ENCODE measurements around the gene TMEM255B. TPM values are rescaled to one million over a fixed set of nuclear protein-coding genes. Genes with fewer than 3 reads are reported as not detected.

The TMEM255B gene
- total RNA-seq, 2 experiments from 2014 or later, result 1.1 to 1.2 TPM

GRCh38 chr13:113764793-113765563 lies 6.0 kb downstream of the TMEM255B start:
- Mint-ChIP-seq H3K36me3 (no peaks in the 10 kb centered on the region), H3K27me3 (peaks cover 35% of the 10 kb centered on the region), H3K4me1 (no peaks in the 10 kb centered on the region), H3K27ac (no peak overlapping the region), H3K4me3 (no peak overlapping the region), H3K9me3 (no peaks in the 10 kb centered on the region)
- no peak for DNase-seq

GRCh38 chr13:113765564-113765910 lies 6.5 kb downstream of the TMEM255B start:
- H3K9me3 Mint-ChIP-seq, result no peaks in the 10 kb centered on the region
- no peaks in the 10 kb centered on the region for H3K36me3 Mint-ChIP-seq
- H3K27me3 Mint-ChIP-seq, result peaks cover 29% of the 10 kb centered on the region
- no peak for DNase-seq
- H3K27ac Mint-ChIP-seq, result no peak overlapping the region
- H3K4me1 Mint-ChIP-seq, result no peaks in the 10 kb centered on the region
- H3K4me3 Mint-ChIP-seq, result no peak overlapping the region

DNA sequence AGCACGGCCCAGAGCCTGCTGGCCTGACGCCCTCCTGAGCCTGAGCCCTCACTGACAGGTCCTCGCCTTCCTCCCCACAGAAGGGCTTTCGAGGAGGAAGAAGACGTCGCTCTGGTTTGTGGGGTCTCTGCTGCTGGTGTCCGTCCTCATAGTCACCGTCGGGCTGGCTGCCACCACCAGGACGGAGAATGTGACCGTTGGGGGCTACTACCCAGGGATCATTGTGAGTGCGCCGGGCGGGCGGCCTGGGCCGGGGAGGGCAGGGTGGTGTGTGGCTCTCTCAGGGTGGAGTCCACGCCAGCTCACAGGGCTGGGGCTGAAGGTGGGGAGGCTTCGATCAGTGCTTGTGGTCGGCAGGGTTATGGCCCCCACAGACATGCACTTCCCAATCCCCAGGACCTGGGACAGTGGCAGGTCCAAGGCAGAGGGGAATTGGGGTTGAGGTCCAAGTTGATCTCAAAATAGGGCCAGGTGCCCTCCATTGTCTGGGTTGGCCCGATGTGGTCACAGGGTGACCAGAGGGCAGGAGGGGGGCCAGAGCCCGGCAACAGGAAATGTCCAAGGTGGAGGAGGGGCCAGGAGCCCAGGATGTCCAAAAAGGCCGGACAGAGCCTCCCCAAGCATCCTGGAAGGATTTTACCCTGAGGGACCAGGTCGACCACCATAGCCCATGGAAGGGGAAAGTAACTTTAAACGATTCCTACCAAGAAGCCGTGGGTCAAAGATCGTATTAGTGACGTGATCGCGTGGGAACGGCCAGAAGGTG lies 7.2 kb downstream of the TMEM255B start:
- Mint-ChIP-seq H3K9me3 (no peaks in the 10 kb centered on the region), H3K36me3 (no peaks in the 10 kb centered on the region), H3K27ac (no peak overlapping the region), H3K4me1 (no peaks in the 10 kb centered on the region), H3K4me3 (no peak overlapping the region), H3K27me3 (peaks cover 22% of the 10 kb centered on the region)
- DNase-seq, result no peak

GRCh38 chr13:113767366-113767765 lies 8.3 kb downstream of the TMEM255B start:
- Mint-ChIP-seq H3K4me1 (peaks cover 4% of the 10 kb centered on the region), H3K27ac (no peak overlapping the region), H3K27me3 (peaks cover 11% of the 10 kb centered on the region), H3K36me3 (no peaks in the 10 kb centered on the region), H3K4me3 (no peak overlapping the region), H3K9me3 (peaks cover 2% of the 10 kb centered on the region)
- no peak for DNase-seq

DNA sequence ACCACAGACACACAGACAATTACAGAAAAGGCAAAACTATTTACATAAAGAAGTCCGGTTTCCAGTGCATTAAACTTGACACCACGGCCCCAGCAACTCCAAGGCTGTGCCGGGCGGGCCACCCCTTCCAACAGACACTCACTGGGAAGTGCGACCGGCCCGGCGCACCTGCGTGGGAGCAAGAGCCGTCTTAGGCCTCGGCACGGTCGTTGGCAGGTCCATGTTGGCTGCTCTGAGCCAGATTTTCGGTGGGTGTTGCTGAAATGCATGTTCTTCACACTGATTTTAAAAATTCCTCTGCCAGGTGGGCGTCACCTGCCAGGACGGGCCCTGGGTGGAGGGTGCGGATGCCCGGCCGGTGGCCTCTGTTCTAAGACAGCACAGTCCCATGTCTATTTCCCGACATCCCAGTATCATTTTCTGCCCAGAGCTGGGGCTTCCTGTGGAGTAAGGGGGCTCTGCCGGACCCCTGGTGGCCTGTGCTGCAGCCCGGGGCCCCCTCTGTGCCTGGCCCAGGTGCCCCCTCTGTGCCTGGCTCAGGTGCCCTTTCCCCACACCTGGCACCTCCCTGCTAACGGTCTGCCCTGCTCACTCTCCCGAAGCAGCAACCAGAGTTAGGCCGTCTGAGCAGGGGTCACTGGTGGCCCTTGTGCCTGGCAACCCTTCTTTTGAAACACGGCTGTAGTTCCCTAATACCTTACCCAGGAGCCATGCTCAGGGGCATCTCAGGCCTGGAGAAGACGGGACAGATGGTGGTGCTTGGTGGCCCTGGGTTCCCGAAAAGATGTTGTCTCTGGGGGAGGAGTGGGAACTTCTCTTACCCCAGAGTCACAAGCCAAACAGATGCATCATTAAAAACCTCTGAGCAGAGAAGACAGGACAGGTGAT lies 9.2 kb downstream of the TMEM255B start:
- H3K9me3 Mint-ChIP-seq, result peaks cover 6% of the 10 kb centered on the region
- DNase-seq, result no peak
- H3K4me1 Mint-ChIP-seq, result peaks cover 4% of the 10 kb centered on the region
- no peaks in the 10 kb centered on the region for H3K36me3 Mint-ChIP-seq
- H3K4me3 Mint-ChIP-seq, result no peak overlapping the region
- peaks cover 5% of the 10 kb centered on the region for H3K27me3 Mint-ChIP-seq
- no peak overlapping the region for H3K27ac Mint-ChIP-seq

DNA sequence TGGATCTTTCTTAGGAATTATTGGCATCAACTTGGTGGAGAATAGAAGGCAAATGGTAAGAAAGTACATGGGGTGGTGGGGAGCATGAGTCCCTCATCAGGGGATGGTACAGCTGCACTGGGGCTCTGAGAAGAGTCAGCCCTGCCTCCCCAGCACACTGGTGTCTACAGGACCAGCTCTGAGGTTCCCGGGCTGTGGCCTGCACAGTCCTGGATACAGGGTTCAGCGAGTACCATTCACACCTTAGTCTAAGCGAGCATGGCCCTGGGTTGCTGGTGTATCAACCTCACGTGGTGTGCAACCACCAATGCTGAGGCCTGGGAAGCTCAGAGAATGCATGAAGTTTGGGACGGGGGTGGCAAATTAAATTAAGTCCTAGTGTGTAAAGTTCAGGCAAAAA lies 10.1 kb downstream of the TMEM255B start:
- no peak overlapping the region for H3K27ac Mint-ChIP-seq
- H3K36me3 Mint-ChIP-seq, result no peaks in the 10 kb centered on the region
- H3K9me3 Mint-ChIP-seq, result peaks cover 6% of the 10 kb centered on the region
- no peak for DNase-seq
- peaks cover 5% of the 10 kb centered on the region for H3K27me3 Mint-ChIP-seq
- H3K4me3 Mint-ChIP-seq, result no peak overlapping the region
- peaks cover 4% of the 10 kb centered on the region for H3K4me1 Mint-ChIP-seq

DNA sequence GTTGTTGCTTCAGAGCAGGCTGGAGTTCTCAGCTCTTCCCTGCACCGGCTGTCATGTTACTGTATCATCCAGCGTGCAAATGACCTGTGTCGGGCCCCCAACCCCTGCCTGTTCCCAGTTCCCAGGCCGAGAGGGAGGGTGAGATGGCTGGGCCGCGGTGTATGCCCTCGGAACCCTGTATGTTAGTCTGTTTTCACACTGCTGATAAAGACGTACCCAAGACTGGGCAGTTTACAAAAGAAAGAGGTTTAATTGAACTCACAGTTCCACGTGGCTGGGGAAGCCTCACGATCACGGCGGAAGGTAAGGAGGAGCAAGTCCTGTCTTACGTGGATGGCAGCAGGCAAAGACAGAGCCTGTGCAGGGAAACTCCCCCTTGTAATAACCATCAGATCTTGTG lies 10.9 kb downstream of the TMEM255B start:
- no peak overlapping the region for H3K4me3 Mint-ChIP-seq
- H3K4me1 Mint-ChIP-seq, result peaks cover 4% of the 10 kb centered on the region
- H3K27ac Mint-ChIP-seq, result no peak overlapping the region
- DNase-seq, result no peak
- peaks cover 6% of the 10 kb centered on the region for H3K9me3 Mint-ChIP-seq
- H3K27me3 Mint-ChIP-seq, result peaks cover 5% of the 10 kb centered on the region
- H3K36me3 Mint-ChIP-seq, result no peaks in the 10 kb centered on the region

- Mint-ChIP-seq H3K4me1 (peaks cover 4% of the 10 kb centered on the region), H3K27ac (no peak overlapping the region), H3K4me3 (no peak overlapping the region), H3K36me3 (no peaks in the 10 kb centered on the region), H3K27me3 (peaks cover 5% of the 10 kb centered on the region), H3K9me3 (peaks cover 6% of the 10 kb centered on the region)
- no peak for DNase-seq
Measured at GRCh38 chr13:113770441-113770840, 11.4 kb downstream of the TMEM255B start.

DNA sequence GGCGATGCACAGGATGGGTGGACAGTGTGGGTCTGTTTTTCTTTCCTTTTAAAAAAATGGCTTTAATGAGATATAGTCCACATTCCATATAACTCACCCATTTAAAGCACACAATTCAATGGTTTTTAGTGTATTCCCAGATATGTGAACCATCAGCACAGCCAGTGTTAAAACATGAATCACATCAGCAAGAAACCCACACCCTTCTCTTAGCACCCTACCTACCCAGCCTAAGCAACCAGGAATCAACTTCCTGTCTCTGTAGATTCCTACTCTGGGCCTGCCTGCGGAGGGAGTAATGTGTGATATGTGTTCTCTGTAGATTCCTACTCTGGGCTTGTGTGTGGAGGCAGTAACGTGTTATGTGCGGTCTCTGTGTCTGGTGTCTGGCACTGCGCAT lies 11.9 kb downstream of the TMEM255B start:
- Mint-ChIP-seq H3K4me1 (peaks cover 4% of the 10 kb centered on the region), H3K9me3 (peaks cover 6% of the 10 kb centered on the region), H3K27ac (no peak overlapping the region), H3K4me3 (no peak overlapping the region), H3K27me3 (no peaks in the 10 kb centered on the region), H3K36me3 (no peaks in the 10 kb centered on the region)
- DNase-seq, result no peak

- no peak overlapping the region for H3K4me3 Mint-ChIP-seq
- no peaks in the 10 kb centered on the region for H3K36me3 Mint-ChIP-seq
- H3K9me3 Mint-ChIP-seq, result peaks cover 6% of the 10 kb centered on the region
- peaks cover 4% of the 10 kb centered on the region for H3K4me1 Mint-ChIP-seq
- H3K27me3 Mint-ChIP-seq, result peaks cover under 1% of the 10 kb centered on the region
- H3K27ac Mint-ChIP-seq, result no peak overlapping the region
- DNase-seq, result no peak
Measured at GRCh38 chr13:113771709-113772331, 12.8 kb downstream of the TMEM255B start.

- no peak overlapping the region for H3K27ac Mint-ChIP-seq
- H3K9me3 Mint-ChIP-seq, result peaks cover 6% of the 10 kb centered on the region
- peaks cover 4% of the 10 kb centered on the region for H3K4me1 Mint-ChIP-seq
- H3K4me3 Mint-ChIP-seq, result no peak overlapping the region
- no peaks in the 10 kb centered on the region for H3K36me3 Mint-ChIP-seq
- DNase-seq, result no peak
- H3K27me3 Mint-ChIP-seq, result peaks cover 15% of the 10 kb centered on the region
Measured at GRCh38 chr13:113774177-113775107, 15.4 kb downstream of the TMEM255B start.

GRCh38 chr13:113775451-113776145 lies 16.6 kb downstream of the TMEM255B start:
- DNase-seq, result no peak
- no peaks in the 10 kb centered on the region for H3K36me3 Mint-ChIP-seq
- peaks cover 16% of the 10 kb centered on the region for H3K27me3 Mint-ChIP-seq
- no peak overlapping the region for H3K4me3 Mint-ChIP-seq
- no peak overlapping the region for H3K27ac Mint-ChIP-seq
- H3K4me1 Mint-ChIP-seq, result peaks cover 4% of the 10 kb centered on the region
- peaks cover 6% of the 10 kb centered on the region for H3K9me3 Mint-ChIP-seq

- peaks cover 16% of the 10 kb centered on the region for H3K27me3 Mint-ChIP-seq
- H3K4me3 Mint-ChIP-seq, result no peak overlapping the region
- no peak overlapping the region for H3K27ac Mint-ChIP-seq
- no peak for DNase-seq
- H3K9me3 Mint-ChIP-seq, result peaks cover 6% of the 10 kb centered on the region
- peaks cover 4% of the 10 kb centered on the region for H3K4me1 Mint-ChIP-seq
- H3K36me3 Mint-ChIP-seq, result no peaks in the 10 kb centered on the region
Measured at GRCh38 chr13:113776231-113777125, 17.5 kb downstream of the TMEM255B start.

Measured in activated naive CD8-positive, alpha-beta T cell treated with anti-CD3 and anti-CD28 coated beads for 36 hours (primary cell).